OCI-LY1 (cell line): ENCODE results near the gene HMCN2.

ENCODE experiments used
- EZH2 ChIP-seq: fragments of 200-600 bp; sonication (generic), shearing (Covaris generic); IDR thresholded peaks from 2 replicates; pipeline ENCODE4 v1.8.0; 2017; ENCODE audit warnings: borderline replicate concordance, mixed run types, mild to moderate bottlenecking, antibody characterized with exemption, low read length, moderate library complexity, mixed read lengths
- TF ChIP-seq, protein P1 (sequence below): fragments of 200-600 bp; sonication (generic), shearing (Covaris generic); IDR thresholded peaks from 2 replicates; pipeline ENCODE4 v1.5.1; 2017; ENCODE audit warnings: mild to moderate bottlenecking, antibody characterized with exemption, low read length, moderate library complexity, mixed read lengths

DNA sequence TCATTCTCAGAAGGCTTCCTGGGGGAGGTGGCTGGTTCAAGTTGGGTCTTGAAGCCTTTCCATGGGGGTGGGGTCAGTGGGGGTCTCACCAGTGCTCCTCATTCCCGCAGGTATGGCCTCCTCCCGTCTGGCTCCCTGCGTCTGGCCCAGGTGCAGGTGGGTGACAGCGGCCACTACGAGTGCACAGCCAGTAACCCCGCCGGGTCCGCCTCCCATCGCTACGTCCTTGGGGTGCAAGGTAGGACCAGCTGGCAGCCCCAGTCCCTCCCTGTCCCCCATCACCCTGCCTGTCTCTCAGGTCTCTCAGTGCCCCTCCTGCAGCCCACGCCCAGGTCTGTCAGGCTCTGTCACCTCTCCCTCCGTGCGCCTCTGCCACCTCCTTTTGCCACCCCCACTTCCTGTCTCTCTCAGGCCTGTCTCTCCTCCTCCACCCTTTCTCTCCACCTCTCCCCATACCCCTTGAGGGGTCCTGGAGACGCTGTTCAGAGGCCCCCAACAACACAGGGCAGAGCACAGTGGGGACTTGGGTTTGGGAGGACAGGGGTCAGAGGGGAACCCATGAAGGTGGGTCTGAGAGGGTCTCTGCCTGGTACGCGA is 72.3 kb downstream of the HMCN2 start:
- TF ChIP-seq, protein P1, sequence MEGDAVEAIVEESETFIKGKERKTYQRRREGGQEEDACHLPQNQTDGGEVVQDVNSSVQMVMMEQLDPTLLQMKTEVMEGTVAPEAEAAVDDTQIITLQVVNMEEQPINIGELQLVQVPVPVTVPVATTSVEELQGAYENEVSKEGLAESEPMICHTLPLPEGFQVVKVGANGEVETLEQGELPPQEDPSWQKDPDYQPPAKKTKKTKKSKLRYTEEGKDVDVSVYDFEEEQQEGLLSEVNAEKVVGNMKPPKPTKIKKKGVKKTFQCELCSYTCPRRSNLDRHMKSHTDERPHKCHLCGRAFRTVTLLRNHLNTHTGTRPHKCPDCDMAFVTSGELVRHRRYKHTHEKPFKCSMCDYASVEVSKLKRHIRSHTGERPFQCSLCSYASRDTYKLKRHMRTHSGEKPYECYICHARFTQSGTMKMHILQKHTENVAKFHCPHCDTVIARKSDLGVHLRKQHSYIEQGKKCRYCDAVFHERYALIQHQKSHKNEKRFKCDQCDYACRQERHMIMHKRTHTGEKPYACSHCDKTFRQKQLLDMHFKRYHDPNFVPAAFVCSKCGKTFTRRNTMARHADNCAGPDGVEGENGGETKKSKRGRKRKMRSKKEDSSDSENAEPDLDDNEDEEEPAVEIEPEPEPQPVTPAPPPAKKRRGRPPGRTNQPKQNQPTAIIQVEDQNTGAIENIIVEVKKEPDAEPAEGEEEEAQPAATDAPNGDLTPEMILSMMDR, result no peak
- TF ChIP-seq EZH2, result no peak
